GM19395 (cell line): ENCODE results near the gene FHIT.

Experiments
- ATAC-seq: cut with Tn5 transposase; IDR thresholded peaks from one replicate; pipeline ENCODE4 v1.9.1; 2021; ENCODE audit warnings: mild to moderate bottlenecking, moderate library complexity; ENCODE audit not compliant: unreplicated experiment

Gene FHIT

GRCh38 chr3:59930170-59930569, 1321.1 kb downstream of the FHIT start:
- ATAC-seq, result no peak

DNA sequence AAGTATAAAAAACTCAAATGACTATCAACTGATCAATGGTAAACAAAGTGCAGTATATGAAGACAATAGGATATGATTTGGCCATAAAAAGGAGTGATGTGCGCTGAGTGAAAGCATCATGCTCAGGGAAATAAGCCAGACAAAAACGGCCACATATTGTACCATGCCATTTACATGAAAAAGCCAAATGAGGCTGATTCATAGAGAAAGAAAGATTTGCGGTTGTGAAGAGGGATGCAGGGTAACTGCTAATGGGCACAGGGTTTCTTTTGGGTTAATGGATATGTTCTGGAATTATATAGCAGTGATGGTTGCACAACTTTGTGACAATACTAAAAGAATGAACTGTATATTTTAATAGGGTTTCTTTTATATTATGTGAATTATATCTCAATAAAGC, 1324.2 kb downstream of the FHIT start:
- no peak for ATAC-seq

DNA sequence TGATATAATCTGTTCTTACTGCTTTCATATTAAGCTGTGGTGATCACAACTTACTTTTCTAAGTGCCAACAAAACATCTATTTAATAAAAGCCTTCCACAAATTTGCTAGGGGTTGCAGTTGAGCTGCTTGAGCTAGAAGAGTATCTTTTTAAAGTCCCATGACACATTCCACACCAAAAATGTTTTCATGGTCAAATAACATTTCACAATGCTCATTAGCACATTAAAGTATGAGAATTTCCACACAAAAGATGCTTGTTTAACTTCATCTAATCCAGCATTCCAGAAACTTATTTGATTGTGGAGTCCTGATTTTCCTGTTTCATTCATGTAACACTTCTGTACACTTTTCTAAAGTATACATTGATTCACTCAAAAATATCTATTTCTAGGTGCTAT, 1325.3 kb downstream of the FHIT start:
- no peak for ATAC-seq

DNA sequence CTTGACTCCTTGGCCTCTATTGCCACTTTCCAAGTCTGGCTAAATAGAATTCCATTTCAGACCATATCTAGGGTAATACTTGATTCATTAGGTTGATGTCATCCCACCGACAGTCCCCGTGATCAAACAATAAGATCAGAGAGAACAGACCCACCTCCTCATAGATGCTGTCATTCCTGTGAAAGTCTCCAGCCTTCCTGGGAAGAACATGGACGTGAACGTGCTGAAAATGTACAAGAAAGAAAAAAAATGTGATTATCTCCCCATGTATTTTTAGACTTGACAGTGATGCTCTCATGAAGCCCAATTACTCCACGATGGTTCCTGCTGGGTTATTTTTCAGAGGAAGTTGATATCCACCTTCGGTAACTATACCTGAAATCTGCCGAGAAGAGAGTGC, 1329.1 kb downstream of the FHIT start:
- ATAC-seq, result no peak

DNA sequence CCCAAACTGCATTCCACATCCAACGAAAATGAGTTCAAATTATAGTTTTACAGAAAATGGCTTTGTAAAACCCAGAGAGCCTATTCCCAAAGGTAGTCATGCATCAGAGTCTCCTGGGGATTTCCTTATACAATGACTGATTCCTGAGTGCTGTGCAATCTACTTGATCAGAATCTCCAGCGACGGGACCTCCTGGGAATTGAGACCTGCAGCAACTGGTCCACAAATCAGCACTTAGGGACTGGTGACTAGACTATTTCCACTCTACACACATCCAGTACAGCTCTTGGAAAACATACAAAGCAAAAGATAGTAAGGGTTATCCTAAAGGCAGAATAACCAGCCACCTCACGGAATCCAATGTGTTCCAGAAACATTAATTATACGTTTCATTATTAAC, 1330.4 kb downstream of the FHIT start:
- no peak for ATAC-seq

GRCh38 chr3:59919586-59919985, 1331.7 kb downstream of the FHIT start:
- ATAC-seq, result no peak

DNA sequence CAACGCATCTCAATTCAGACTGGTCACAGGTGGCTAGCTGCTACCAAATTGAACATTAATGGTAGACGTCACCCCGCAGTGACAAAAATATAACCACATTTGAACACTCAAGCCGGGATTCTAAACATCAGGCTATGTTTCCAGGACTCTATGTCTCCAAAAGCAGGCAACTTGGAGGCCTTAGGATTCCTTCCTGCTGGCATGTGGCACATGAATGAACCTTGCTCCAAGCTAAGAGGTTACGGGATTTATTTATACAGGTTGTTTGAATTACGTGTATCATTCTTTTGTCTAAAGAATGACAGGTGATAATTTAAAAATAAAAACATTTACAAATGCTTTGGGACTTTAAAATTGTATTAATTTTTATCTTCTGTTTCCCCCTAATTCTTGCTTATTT, 1337.0 kb downstream of the FHIT start:
- no peak for ATAC-seq

DNA sequence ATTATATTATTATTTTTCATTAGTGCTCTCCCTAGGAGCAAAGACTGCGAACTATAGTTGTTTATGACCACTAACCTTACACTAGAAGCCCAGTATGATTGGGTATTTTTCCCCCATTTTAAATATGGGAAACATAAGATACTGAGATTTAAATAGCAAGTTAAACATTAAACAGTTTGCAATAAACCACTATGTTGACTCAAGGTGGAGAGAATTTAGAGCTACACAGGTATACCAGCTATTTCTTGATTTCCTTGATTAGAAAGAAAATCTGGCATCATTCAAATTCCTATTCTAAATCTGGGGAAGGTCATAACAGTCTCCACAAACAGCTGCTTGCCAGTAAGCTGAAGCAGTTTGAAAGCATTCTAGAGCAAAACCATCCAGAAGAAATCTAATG, 1337.6 kb downstream of the FHIT start:
- no peak for ATAC-seq

- no peak for ATAC-seq
These were observed 1342.6 kb downstream of the FHIT start for GRCh38 chr3:59908701-59909100.

DNA sequence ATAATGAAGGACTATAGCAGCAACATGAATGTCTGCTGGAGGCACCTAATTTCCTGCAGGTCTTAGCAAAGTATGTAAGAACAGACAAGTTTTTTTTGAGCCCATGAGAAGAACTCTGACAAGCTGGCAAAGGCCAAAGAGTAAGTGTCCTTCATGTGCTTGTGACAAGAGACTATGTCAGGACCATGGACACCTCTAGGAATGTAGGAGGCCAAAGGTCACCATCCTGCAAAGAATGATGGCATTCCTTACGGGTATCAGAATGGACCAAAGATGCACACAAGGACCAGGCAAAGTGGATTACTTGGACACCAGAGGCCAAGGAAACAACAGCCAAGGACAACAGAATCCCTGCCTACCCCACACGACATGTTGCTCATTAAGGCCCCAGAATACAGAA, 1343.0 kb downstream of the FHIT start:
- ATAC-seq, result no peak

GRCh38 chr3:59904296-59904695, 1347.0 kb downstream of the FHIT start:
- no peak for ATAC-seq

- ATAC-seq, result no peak
These were observed 1352.2 kb downstream of the FHIT start for GRCh38 chr3:59899061-59899460.

GRCh38 chr3:59895972-59896371, 1355.3 kb downstream of the FHIT start:
- ATAC-seq, result no peak

DNA sequence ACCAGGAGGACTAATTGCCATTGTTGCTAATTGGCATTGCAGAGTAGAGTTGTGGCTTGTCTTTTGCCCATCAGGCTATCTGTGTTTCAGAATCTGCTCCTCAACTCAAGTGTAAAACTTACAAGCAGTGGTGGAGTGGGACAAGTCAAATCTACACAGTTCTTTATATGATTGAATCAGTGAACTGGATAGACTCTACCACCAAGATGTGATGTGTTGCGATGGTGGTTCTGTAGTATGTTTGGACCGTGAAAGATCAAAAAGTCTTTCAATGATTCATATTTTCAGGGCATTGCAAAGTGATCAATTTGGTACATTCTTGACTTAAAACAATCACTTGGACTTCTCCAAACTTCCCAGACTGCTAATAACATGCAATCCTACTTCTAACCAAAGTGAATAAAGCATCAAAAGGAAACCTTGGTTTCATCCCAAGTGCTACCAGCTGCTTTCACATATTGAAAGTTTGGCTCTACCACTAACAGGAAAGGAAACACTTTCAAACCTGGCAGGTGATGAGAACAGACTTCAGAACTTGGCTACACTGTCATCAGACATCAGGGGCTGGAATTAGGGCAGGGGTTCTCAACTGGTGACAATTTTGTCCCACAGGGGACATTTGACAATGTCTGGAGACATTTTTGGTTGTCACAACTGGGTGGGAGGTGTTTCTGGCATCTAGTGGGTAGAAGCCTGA, 1356.7 kb downstream of the FHIT start:
- ATAC-seq, result no peak

- ATAC-seq, result no peak
These were observed 1360.6 kb downstream of the FHIT start for GRCh38 chr3:59890639-59891038.

GRCh38 chr3:59886790-59887189, 1364.5 kb downstream of the FHIT start:
- ATAC-seq, result no peak

GRCh38 chr3:59885899-59886400, 1365.3 kb downstream of the FHIT start:
- no peak for ATAC-seq

DNA sequence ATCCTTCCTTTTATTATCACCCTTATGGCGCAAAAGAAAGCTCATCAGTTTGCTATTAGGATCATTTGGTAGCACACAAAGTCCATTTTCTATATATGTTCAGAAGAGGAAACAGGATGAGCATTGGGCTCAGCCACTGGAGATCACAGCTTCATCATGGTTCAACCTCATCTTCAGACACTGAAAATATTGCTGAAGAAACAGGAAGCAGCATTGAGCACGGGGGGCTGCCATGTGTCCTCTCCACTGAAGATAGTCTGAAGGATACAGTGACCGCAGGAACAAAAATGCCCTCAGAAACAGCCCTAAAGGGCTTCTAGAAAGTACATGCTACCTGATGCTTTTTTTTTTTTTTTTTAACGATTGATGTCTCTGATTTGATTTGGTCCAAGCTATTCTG, 1366.2 kb downstream of the FHIT start:
- no peak for ATAC-seq

GRCh38 chr3:59884409-59884808, 1366.8 kb downstream of the FHIT start:
- ATAC-seq, result no peak

GRCh38 chr3:59882746-59883145, 1368.5 kb downstream of the FHIT start:
- no peak for ATAC-seq

GRCh38 chr3:59880717-59881116, 1370.5 kb downstream of the FHIT start:
- no peak for ATAC-seq

- no peak for ATAC-seq
These were observed 1372.1 kb downstream of the FHIT start for GRCh38 chr3:59879031-59879581.

- ATAC-seq, result no peak
These were observed 1373.2 kb downstream of the FHIT start for GRCh38 chr3:59878038-59878427.
